ENCODE results near the gene ADGRV1. TPM values are rescaled to one million over a fixed set of nuclear protein-coding genes. Genes with fewer than 3 reads are reported as not detected.

Gene ADGRV1
- polyA plus RNA-seq, 1 of the 3 experiments (the other 2 are of a cell fraction): 0.23 TPM

GRCh38 chr5:90545511-90545910, 13.1 kb upstream of the ADGRV1 start:
- H3K27ac ChIP-seq (ENCODE audit: low read depth in 2 of 2, low read length in 1 of 2): no peak overlapping the region
- H3K36me3 ChIP-seq (replicated peaks in 1 of 2; ENCODE audit: control insufficient read depth in 1 of 2, insufficient read depth in 2 of 2, low read length in 1 of 2): no peaks in the 10 kb centered on the region
- H3K9me3 ChIP-seq: no peaks in the 10 kb centered on the region
- H4K20me1 ChIP-seq (ENCODE audit: insufficient read depth): no peaks in the 10 kb centered on the region
- H3K4me2 ChIP-seq: no peak overlapping the region
- H3K27me3 ChIP-seq (ENCODE audit: insufficient read depth): no peaks in the 10 kb centered on the region
- H3F3A ChIP-seq (replicated peaks; ENCODE audit: insufficient read depth): no peaks in the 10 kb centered on the region
- no peak overlapping the region for H3K9ac ChIP-seq
- ChIA-PET POLR2A (no interaction called here), CTCF (interaction anchor here (0.7 to 1.7 kb wide), 4 partner anchors 12 to 1818 kb away, joined by 3 to 6 read pairs (median 4); no protein-coding TSS in a partner anchor)
- DNase-seq: no peak
- H3K9me2 ChIP-seq: no peaks in the 10 kb centered on the region
- peaks cover 0 to 2% of the 10 kb centered on the region in 2 experiments; a peak in 2 of 4 replicates for H3K4me1 ChIP-seq (ENCODE audit: control insufficient read depth in 1 of 2, insufficient read depth in 2 of 2, low read depth in 1 of 2, low read length in 1 of 2)
- H2AFZ ChIP-seq (ENCODE audit: low read depth): no peak overlapping the region
- H3K4me3 ChIP-seq (ENCODE audit: low read depth in 2 of 2, low read length in 1 of 2): no peak overlapping the region
- H3K79me2 ChIP-seq (ENCODE audit: insufficient read depth): no peaks in the 10 kb centered on the region
- WGBS (ENCODE audit: low lambda C conversion rate): 38% methylated on average over 2 of the region's 2 CpGs
- TF ChIP-seq RAD21 (IDR thresholded peaks at IDR 0.05; ENCODE audit: low read length) (no peak), MEF2A (IDR thresholded peaks at IDR 0.05; ENCODE audit: borderline replicate concordance, low read depth) (no peak), EP300 (IDR thresholded peaks at IDR 0.05; ENCODE audit: borderline replicate concordance in 1 of 2, low read depth in 1 of 2, low read length in 1 of 2) (no peak), RCOR1 (IDR thresholded peaks at IDR 0.05; ENCODE audit: low read length) (no peak), NFIC (IDR thresholded peaks at IDR 0.05; ENCODE audit: borderline replicate concordance) (no peak), GATA2 (CRISPR knock-in tag; IDR thresholded peaks at IDR 0.05) (no peak), PBX3 (IDR thresholded peaks at IDR 0.05) (no peak), CHD2 (IDR thresholded peaks at IDR 0.05; ENCODE audit: low read length, partially characterized antibody) (no peak), GABPA (IDR thresholded peaks at IDR 0.05; ENCODE audit: low read depth) (no peak), FOXM1 (IDR thresholded peaks at IDR 0.05; ENCODE audit: low read depth) (no peak), TAF1 (IDR thresholded peaks at IDR 0.05; ENCODE audit: borderline replicate concordance, low read depth, low read length) (no peak), MAX (IDR thresholded peaks at IDR 0.05; ENCODE audit: low read depth) (no peak), ZBTB33 (IDR thresholded peaks at IDR 0.05; ENCODE audit: borderline replicate concordance, low read depth) (no peak), IRF3 (IDR thresholded peaks at IDR 0.05; ENCODE audit: low read depth, low read length) (no peak), MXI1 (IDR thresholded peaks at IDR 0.05; ENCODE audit: low read depth, low read length) (no peak), EZH2phosphoT487 (IDR thresholded peaks at IDR 0.05; ENCODE audit: borderline replicate concordance, low read depth) (no peak), JUND (IDR thresholded peaks at IDR 0.05) (no peak), RFX5 (IDR thresholded peaks at IDR 0.05; ENCODE audit: low read length) (no peak), TCF12 (IDR thresholded peaks at IDR 0.05) (no peak)

All from SK-N-SH (cell line).